DMS53 (cell line): ENCODE measurements around the gene ATP2A3.
"Not testable (repeated sequence)": the region's sequence is repeated elsewhere in the genome, so short reads cannot be mapped to it uniquely, and the experiment has no call there.

ENCODE experiments used
- DNase-seq: peaks from one replicate; lab custom pipeline; 2025; lab: John Stamatoyannopoulos, UW

Gene ATP2A3

GRCh38 chr17:3955673-3955988 lies 8.6 kb downstream of the ATP2A3 start:
- no peak for DNase-seq

GRCh38 chr17:3954976-3955672 lies 9.1 kb downstream of the ATP2A3 start:
- no peak for DNase-seq

GRCh38 chr17:3954086-3954485 lies 10.2 kb downstream of the ATP2A3 start:
- no peak for DNase-seq

GRCh38 chr17:3953542-3953941 lies 10.7 kb downstream of the ATP2A3 start:
- DNase-seq: no peak

GRCh38 chr17:3952186-3952585 lies 12.1 kb downstream of the ATP2A3 start:
- DNase-seq: no peak

GRCh38 chr17:3951420-3951819 lies 12.8 kb downstream of the ATP2A3 start:
- DNase-seq: no peak

- no peak for DNase-seq
Observed at GRCh38 chr17:3951003-3951402, 13.2 kb downstream of the ATP2A3 start.

GRCh38 chr17:3950584-3950983 lies 13.7 kb downstream of the ATP2A3 start:
- DNase-seq: no peak

- no peak for DNase-seq
Observed at GRCh38 chr17:3949418-3949817, 14.8 kb downstream of the ATP2A3 start.

- not testable (repeated sequence) for DNase-seq
Observed at GRCh38 chr17:3948551-3948950, 15.7 kb downstream of the ATP2A3 start.

- no peak for DNase-seq
Observed at GRCh38 chr17:3947318-3947810, 16.9 kb downstream of the ATP2A3 start.

GRCh38 chr17:3946711-3947235 lies 17.5 kb downstream of the ATP2A3 start:
- no peak for DNase-seq

GRCh38 chr17:3944485-3945388 lies 19.5 kb downstream of the ATP2A3 start:
- peak; percentile 54 for DNase-seq

- DNase-seq: no peak
Observed at GRCh38 chr17:3943240-3943891, 20.9 kb downstream of the ATP2A3 start.

GRCh38 chr17:3940965-3941698 lies 23.1 kb downstream of the ATP2A3 start:
- DNase-seq: no peak

- DNase-seq: no peak
Observed at GRCh38 chr17:3937359-3937758, 26.9 kb downstream of the ATP2A3 start.

GRCh38 chr17:3935825-3936355 lies 28.3 kb downstream of the ATP2A3 start:
- no peak for DNase-seq

GRCh38 chr17:3935140-3935542 lies 29.1 kb downstream of the ATP2A3 start:
- peak; percentile 72 for DNase-seq

GRCh38 chr17:3929764-3930163 lies 34.5 kb downstream of the ATP2A3 start:
- no peak for DNase-seq

- DNase-seq: no peak
Observed at GRCh38 chr17:3929181-3929580, 35.1 kb downstream of the ATP2A3 start.

- DNase-seq: no peak
Observed at GRCh38 chr17:3928406-3928805, 35.8 kb downstream of the ATP2A3 start.
